GM23338 (cell line): ENCODE measurements around the gene AGAP3. TPM values are rescaled to one million over a fixed set of nuclear protein-coding genes. Genes with fewer than 3 reads are reported as not detected.
A peak's percentile ranks its signal among the peaks of the same experiment; 100 is the strongest.

Experiments
- ATAC-seq: fragments of 200-7000 bp; cut with Tn5 transposase; 3 replicates; pipeline ENCODE4 v1.9.1; 2020
- DNase-seq: peaks from one replicate; pipeline ENCODE4 v3.0.0-alpha.2; 2015; ENCODE audit warnings: low spot score
- H2AFZ ChIP-seq: fragments of 200-600 bp; sonication (generic); 2 replicates; pipeline ENCODE4 v1.8.0; 2016; ENCODE audit warnings: antibody characterized with exemption, mild to moderate bottlenecking, moderate library complexity
- H3F3A ChIP-seq: fragments of 200-600 bp; sonication (generic); replicated peaks from 2 replicates; pipeline ENCODE4 v1.8.0; 2017; ENCODE audit warnings: antibody characterized with exemption, mixed run types, low read depth
- H3K27ac ChIP-seq: fragments of 200-600 bp; sonication (generic); 2 replicates; pipeline ENCODE4 v1.6.1; 2016; ENCODE audit warnings: low read depth
- H3K27me3 ChIP-seq: fragments of 200-600 bp; sonication (generic); 2 replicates; pipeline ENCODE4 v1.8.0; 2016; ENCODE audit warnings: mild to moderate bottlenecking, mixed run types, moderate library complexity; ENCODE audit not compliant: insufficient read depth
- H3K36me3 ChIP-seq: fragments of 200-600 bp; sonication (generic); 2 replicates; pipeline ENCODE4 v1.8.0; 2016; ENCODE audit warnings: mild to moderate bottlenecking; ENCODE audit not compliant: insufficient read depth
- H3K4me1 ChIP-seq: fragments of 200-600 bp; sonication (generic); 2 replicates; pipeline ENCODE4 v1.8.0; 2016; ENCODE audit warnings: mild to moderate bottlenecking, moderate library complexity; ENCODE audit not compliant: insufficient read depth
- H3K4me2 ChIP-seq: fragments of 200-600 bp; sonication (generic); 2 replicates; pipeline ENCODE4 v1.7.1; 2017; ENCODE audit warnings: mixed run types
- H3K4me3 ChIP-seq: fragments of 200-600 bp; sonication (generic); 2 replicates; pipeline ENCODE4 v1.6.1; 2016; ENCODE audit warnings: mixed run types
- H3K79me2 ChIP-seq: fragments of 200-600 bp; sonication (generic); replicated peaks from 2 replicates; pipeline ENCODE4 v1.8.0; 2017; ENCODE audit warnings: mild to moderate bottlenecking; ENCODE audit not compliant: insufficient read depth
- H3K9me2 ChIP-seq: fragments of 200-600 bp; sonication (generic); 2 replicates; pipeline ENCODE4 v1.8.0; 2017; ENCODE audit not compliant: insufficient read depth
- H4K20me1 ChIP-seq: fragments of 200-600 bp; sonication (generic); replicated peaks from 2 replicates; pipeline ENCODE4 v1.8.0; 2017; ENCODE audit warnings: mild to moderate bottlenecking; ENCODE audit not compliant: insufficient read depth
- H3K27ac Mint-ChIP-seq: 2 replicates; pipeline ENCODE4 v1.8.0; 2020; ENCODE audit warnings: inconsistent platforms, mild to moderate bottlenecking, moderate library complexity, mixed read lengths
- H3K27me3 Mint-ChIP-seq: 3 replicates; pipeline ENCODE4 v1.8.0; 2022; ENCODE audit warnings: low read depth, mild to moderate bottlenecking, moderate library complexity, mixed read lengths, inconsistent platforms; ENCODE audit not compliant: insufficient read depth, poor library complexity
- H3K36me3 Mint-ChIP-seq: 3 replicates; pipeline ENCODE4 v1.8.0; 2021; ENCODE audit warnings: low read depth, mild to moderate bottlenecking, inconsistent platforms, moderate library complexity, mixed read lengths
- H3K4me1 Mint-ChIP-seq: 3 replicates; pipeline ENCODE4 v1.8.0; 2020; ENCODE audit warnings: mild to moderate bottlenecking, inconsistent platforms, mixed read lengths
- H3K4me3 Mint-ChIP-seq: 3 replicates; pipeline ENCODE4 v1.8.0; 2021; ENCODE audit warnings: moderate library complexity, mild to moderate bottlenecking, inconsistent platforms, mixed read lengths
- H3K9me3 Mint-ChIP-seq: 3 replicates; pipeline ENCODE4 v1.8.0; 2020; ENCODE audit warnings: moderate library complexity, mild to moderate bottlenecking, inconsistent platforms, mixed read lengths
- CREB1 ChIP-seq: fragments of 250-450 bp; sonication (Bioruptor Pico); IDR thresholded peaks from 2 replicates; pipeline ENCODE4 v1.5.0; 2020; ENCODE audit warnings: low read depth, mild to moderate bottlenecking, moderate library complexity
- CTCF ChIP-seq, 2 experiments: fragments of 200-600 bp in 1 of 2; sonication (generic) in 1 of 2; conservative IDR thresholded peaks; 2 replicates each; pipeline versions ENCODE4 v1.5.1 to v1.6.1; 2016 to 2017; ENCODE audit warnings: antibody characterized with exemption in 2 of 2, low read depth in 2 of 2, mild to moderate bottlenecking in 2 of 2, moderate library complexity in 1 of 2
- ETS1 ChIP-seq: IDR thresholded peaks from 2 replicates; pipeline ENCODE4 v1.6.1; 2016; ENCODE audit warnings: antibody characterized with exemption
- EZH2 ChIP-seq: fragments of 200-600 bp; sonication (generic); IDR thresholded peaks from one replicate; pipeline ENCODE4 v1.8.0; 2017; ENCODE audit warnings: antibody characterized with exemption, mild to moderate bottlenecking, low read depth; ENCODE audit not compliant: unreplicated experiment
- EZH2phosphoT487 ChIP-seq: fragments of 200-600 bp; sonication (generic); IDR thresholded peaks from one replicate; pipeline ENCODE4 v1.8.1; 2018; ENCODE audit warnings: antibody characterized with exemption; ENCODE audit not compliant: unreplicated experiment
- JUNB ChIP-seq: IDR thresholded peaks from one replicate; pipeline ENCODE4 v1.6.1; 2016; ENCODE audit warnings: antibody characterized with exemption; ENCODE audit not compliant: unreplicated experiment
- NANOG ChIP-seq: IDR thresholded peaks from 2 replicates; pipeline ENCODE4 v1.6.1; 2016; ENCODE audit warnings: antibody characterized with exemption, borderline replicate concordance
- POLR2AphosphoS5 ChIP-seq: IDR thresholded peaks from 2 replicates; pipeline ENCODE4 v1.6.1; 2016; ENCODE audit warnings: antibody characterized with exemption, low read depth
- STAT1 ChIP-seq: IDR thresholded peaks from one replicate; pipeline ENCODE4 v1.6.1; 2016; ENCODE audit warnings: antibody characterized with exemption; ENCODE audit not compliant: unreplicated experiment
- ZNF114 ChIP-seq: fragments of 250-450 bp; sonication (Bioruptor Pico); IDR thresholded peaks from 2 replicates; pipeline ENCODE4 v1.5.0; 2020; ENCODE audit warnings: mild to moderate bottlenecking, moderate library complexity
- ZNF331 ChIP-seq: fragments of 250-450 bp; sonication (Bioruptor Pico); IDR thresholded peaks from 2 replicates; pipeline ENCODE4 v1.5.0; 2020; ENCODE audit warnings: low read depth, mild to moderate bottlenecking, moderate library complexity
- ZNF462 ChIP-seq: fragments of 250-450 bp; sonication (Bioruptor Pico); IDR thresholded peaks from 2 replicates; pipeline ENCODE4 v1.5.0; 2020; ENCODE audit warnings: mild to moderate bottlenecking, moderate library complexity
- polyA plus RNA-seq: library from polyadenylated mRNA; unstranded; fragments of >200 nt; fragmentation: Nextera tagmentation; extraction: Ambion mirVana; gene quantifications from 2 replicates; pipeline ENCODE4 v1.2.1, GENCODE V29; 2016
- total RNA-seq: library from RNA; depleted of rRNA; stranded (reverse); fragments of >200 nt; shearing (Covaris generic); gene quantifications from 2 replicates; pipeline ENCODE4 v1.2.3, GENCODE V29; 2014

The AGAP3 gene
- total and polyA plus RNA-seq, 2 experiments from 2014 or later = 24.0 to 39.2 TPM

GRCh38 chr7:151099486-151100211 lies 13.4 kb downstream of the AGAP3 start:
- Histone ChIP-seq H4K20me1 (peaks cover 20% of the 10 kb centered on the region), H3K4me2 (no peak overlapping the region), H3K9me2 (no peaks in the 10 kb centered on the region), H3K4me1 (peaks cover 44% of the 10 kb centered on the region), H3F3A (peaks cover 18% of the 10 kb centered on the region; the same call in 1 of the 2 replicates), H3K4me3 (no peak overlapping the region), H3K79me2 (peaks cover 81% of the 10 kb centered on the region), H2AFZ (no peak overlapping the region), H3K27me3 (no peaks in the 10 kb centered on the region), H3K27ac (peak overlapping the region; percentile 32; the same call in 1 of the 2 replicates), H3K36me3 (no peaks in the 10 kb centered on the region)
- TF ChIP-seq EZH2 = no peak
- TF ChIP-seq CREB1 = no peak
- TF ChIP-seq ETS1 = no peak
- no peak for TF ChIP-seq ZNF462
- no peak for TF ChIP-seq ZNF331 (CRISPR knock-in tag)
- TF ChIP-seq POLR2AphosphoS5 = no peak
- TF ChIP-seq JUNB = no peak
- no peak for TF ChIP-seq CTCF (conservative IDR thresholded peaks at IDR 0.05; ENCODE audit: low read depth in 2 of 2)
- no peak for TF ChIP-seq STAT1
- TF ChIP-seq NANOG = no peak
- TF ChIP-seq ZNF114 (CRISPR knock-in tag) = no peak
- TF ChIP-seq EZH2phosphoT487 = no peak
- peaks cover 11% of the 10 kb centered on the region; the same call in 2 of the 3 replicates for H3K36me3 Mint-ChIP-seq
- H3K4me1 Mint-ChIP-seq = peaks cover 32% of the 10 kb centered on the region
- H3K27ac Mint-ChIP-seq = no peak overlapping the region
- DNase-seq (no peak), ATAC-seq (peak; percentile 41)
- H3K9me3 Mint-ChIP-seq = no peaks in the 10 kb centered on the region; the same call in 2 of the 3 replicates
- H3K4me3 Mint-ChIP-seq = no peak overlapping the region
- H3K27me3 Mint-ChIP-seq = peaks cover 14% of the 10 kb centered on the region
